ENCODE results near the gene WDR54.

DNA sequence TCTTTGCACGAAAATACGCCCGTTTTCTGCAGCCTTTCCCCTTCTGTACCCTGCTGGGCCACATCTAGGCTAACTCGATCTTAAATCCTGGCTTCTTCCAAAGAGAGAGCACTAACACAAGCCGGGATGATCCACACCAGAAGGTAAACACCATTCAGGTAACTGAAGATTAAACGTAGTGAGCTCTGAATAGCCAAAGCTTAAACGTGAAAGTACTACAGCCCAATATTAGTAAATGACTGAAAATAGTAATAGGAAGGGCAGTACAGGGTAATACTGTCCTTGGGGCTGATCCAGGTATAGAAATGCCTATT lies 51.4 kb downstream of the WDR54 start:
- TF ChIP-seq, protein P1, sequence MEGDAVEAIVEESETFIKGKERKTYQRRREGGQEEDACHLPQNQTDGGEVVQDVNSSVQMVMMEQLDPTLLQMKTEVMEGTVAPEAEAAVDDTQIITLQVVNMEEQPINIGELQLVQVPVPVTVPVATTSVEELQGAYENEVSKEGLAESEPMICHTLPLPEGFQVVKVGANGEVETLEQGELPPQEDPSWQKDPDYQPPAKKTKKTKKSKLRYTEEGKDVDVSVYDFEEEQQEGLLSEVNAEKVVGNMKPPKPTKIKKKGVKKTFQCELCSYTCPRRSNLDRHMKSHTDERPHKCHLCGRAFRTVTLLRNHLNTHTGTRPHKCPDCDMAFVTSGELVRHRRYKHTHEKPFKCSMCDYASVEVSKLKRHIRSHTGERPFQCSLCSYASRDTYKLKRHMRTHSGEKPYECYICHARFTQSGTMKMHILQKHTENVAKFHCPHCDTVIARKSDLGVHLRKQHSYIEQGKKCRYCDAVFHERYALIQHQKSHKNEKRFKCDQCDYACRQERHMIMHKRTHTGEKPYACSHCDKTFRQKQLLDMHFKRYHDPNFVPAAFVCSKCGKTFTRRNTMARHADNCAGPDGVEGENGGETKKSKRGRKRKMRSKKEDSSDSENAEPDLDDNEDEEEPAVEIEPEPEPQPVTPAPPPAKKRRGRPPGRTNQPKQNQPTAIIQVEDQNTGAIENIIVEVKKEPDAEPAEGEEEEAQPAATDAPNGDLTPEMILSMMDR (IDR thresholded peaks at IDR 0.05; ENCODE audit: insufficient read depth, low read length) = no peak
- TF ChIP-seq POLR2AphosphoS5 (IDR thresholded peaks at IDR 0.05; ENCODE audit: low read depth) = no peak

All from HL-60 (cell line).